ENCODE results near the gene MOB1A. TPM values are rescaled to one million over a fixed set of nuclear protein-coding genes. Genes with fewer than 3 reads are reported as not detected.
"Not testable (repeated sequence)": the region's sequence is repeated elsewhere in the genome, so short reads cannot be mapped to it uniquely, and the experiment has no call there.

The MOB1A gene
- polyA plus RNA-seq (ENCODE audit: insufficient read length in 12 of 12), result 10 to 100 TPM in 11 of 12 donors, not detected in 1; 41.6 to 81.4 (median 57.0) TPM
- long read RNA-seq, donor 1, full-length matches to known transcripts, result 16 of 26 reads
- long read RNA-seq, donor 1, partial matches to known transcripts, result 10 of 26 reads
- long read RNA-seq, donor 1, other reads (novel, unspliced or antisense), result 0 of 26 reads
- long read RNA-seq, donor 2, full-length matches to known transcripts, result 19 of 19 reads
- long read RNA-seq, donor 2, partial matches to known transcripts, result 0 of 19 reads
- long read RNA-seq, donor 2, other reads (novel, unspliced or antisense), result 0 of 19 reads
- long read RNA-seq, donor 3, full-length matches to known transcripts, result 6 of 6 reads
- long read RNA-seq, donor 3, partial matches to known transcripts, result 0 of 6 reads
- long read RNA-seq, donor 3, other reads (novel, unspliced or antisense), result 0 of 6 reads
- long read RNA-seq, donor 4, full-length matches to known transcripts, result 5 of 5 reads
- long read RNA-seq, donor 4, partial matches to known transcripts, result 0 of 5 reads
- long read RNA-seq, donor 4, other reads (novel, unspliced or antisense), result 0 of 5 reads
- long read RNA-seq, donor 5, full-length matches to known transcripts, result 34 of 34 reads
- long read RNA-seq, donor 5, partial matches to known transcripts, result 0 of 34 reads
- long read RNA-seq, donor 5, other reads (novel, unspliced or antisense), result 0 of 34 reads
- long read RNA-seq, donor 6, full-length matches to known transcripts, result 9 of 9 reads
- long read RNA-seq, donor 6, partial matches to known transcripts, result 0 of 9 reads
- long read RNA-seq, donor 6, other reads (novel, unspliced or antisense), result 0 of 9 reads
- long read RNA-seq, donor 7, full-length matches to known transcripts, result 7 of 7 reads
- long read RNA-seq, donor 7, partial matches to known transcripts, result 0 of 7 reads
- long read RNA-seq, donor 7, other reads (novel, unspliced or antisense), result 0 of 7 reads
- long read RNA-seq, donor 8, full-length matches to known transcripts, result 20 of 20 reads
- long read RNA-seq, donor 8, partial matches to known transcripts, result 0 of 20 reads
- long read RNA-seq, donor 8, other reads (novel, unspliced or antisense), result 0 of 20 reads
- long read RNA-seq, donor 9, full-length matches to known transcripts, result 10 of 10 reads
- long read RNA-seq, donor 9, partial matches to known transcripts, result 0 of 10 reads
- long read RNA-seq, donor 9, other reads (novel, unspliced or antisense), result 0 of 10 reads
- long read RNA-seq, donor 10, full-length matches to known transcripts, result 10 of 10 reads
- long read RNA-seq, donor 10, partial matches to known transcripts, result 0 of 10 reads
- long read RNA-seq, donor 10, other reads (novel, unspliced or antisense), result 0 of 10 reads
- long read RNA-seq, donor 11, full-length matches to known transcripts, result 19 of 19 reads
- long read RNA-seq, donor 11, partial matches to known transcripts, result 0 of 19 reads
- long read RNA-seq, donor 11, other reads (novel, unspliced or antisense), result 0 of 19 reads

DNA sequence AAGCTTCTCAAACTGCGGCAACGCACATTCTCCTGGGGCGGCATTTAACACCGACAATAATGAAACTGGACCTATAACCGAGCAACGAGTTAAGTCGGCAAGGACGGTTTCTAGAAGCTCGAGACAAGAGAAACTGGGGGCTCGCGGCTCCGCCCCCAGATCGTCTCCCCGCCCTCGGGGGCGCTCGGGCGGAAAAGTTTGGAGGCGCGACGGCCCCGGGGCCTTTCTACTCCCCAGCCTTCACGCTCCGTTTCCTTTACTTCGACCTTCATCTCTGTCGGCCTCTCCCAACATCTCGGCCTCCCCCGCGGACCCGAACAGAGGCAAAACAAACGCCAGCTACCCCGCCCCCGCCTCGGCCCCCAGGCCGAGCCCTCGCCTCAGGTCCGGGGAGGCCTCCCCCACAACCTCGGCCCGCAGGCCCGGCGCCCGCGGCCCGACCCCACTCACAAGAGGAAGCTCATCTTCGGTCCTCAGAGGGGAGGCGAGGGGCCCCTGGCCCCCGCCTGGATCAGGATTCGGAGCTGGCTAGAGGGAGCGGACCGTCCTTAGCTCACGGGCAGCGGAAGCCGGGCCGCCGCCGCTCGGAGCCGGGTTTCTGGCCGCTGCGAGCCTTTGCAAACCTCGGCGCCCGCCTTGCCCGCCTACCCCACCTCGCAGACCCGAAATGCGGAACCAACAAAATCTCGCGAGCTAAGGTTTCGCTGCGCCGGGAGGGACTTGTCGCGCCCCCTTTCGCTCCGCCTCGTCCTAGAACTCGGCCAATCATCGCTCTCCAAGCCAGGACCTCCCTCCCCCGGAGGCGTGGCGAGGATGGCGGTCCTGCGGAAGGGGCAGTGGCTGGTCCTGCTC lies at the start of gene MOB1A:
MOB1A (minus strand) TSS at position 669 of the 852 bp plus-strand sequence; CDS start at position 464, 205 bp downstream.
- peak; percentile 99 for DNase-seq

DNA sequence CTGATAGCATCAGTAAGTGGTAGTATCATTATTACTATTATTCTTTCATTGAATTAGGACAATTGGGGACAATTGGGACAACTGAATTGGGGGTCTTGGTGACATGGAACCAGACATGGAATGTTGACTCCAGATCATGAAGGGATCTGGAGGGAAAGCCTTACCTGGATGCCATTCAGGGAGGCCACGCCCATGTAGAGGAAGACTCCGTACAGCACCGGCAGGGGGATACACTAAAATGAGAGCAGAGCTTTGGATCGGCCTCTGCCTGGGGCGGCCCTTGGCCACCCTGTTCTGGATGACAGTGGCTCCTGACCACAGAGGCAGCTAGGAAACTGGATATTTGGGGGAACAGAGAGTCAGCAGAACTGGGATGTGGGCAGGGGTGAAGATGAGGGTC lies 49.0 kb upstream of the MOB1A start:
- no peak for DNase-seq

DNA sequence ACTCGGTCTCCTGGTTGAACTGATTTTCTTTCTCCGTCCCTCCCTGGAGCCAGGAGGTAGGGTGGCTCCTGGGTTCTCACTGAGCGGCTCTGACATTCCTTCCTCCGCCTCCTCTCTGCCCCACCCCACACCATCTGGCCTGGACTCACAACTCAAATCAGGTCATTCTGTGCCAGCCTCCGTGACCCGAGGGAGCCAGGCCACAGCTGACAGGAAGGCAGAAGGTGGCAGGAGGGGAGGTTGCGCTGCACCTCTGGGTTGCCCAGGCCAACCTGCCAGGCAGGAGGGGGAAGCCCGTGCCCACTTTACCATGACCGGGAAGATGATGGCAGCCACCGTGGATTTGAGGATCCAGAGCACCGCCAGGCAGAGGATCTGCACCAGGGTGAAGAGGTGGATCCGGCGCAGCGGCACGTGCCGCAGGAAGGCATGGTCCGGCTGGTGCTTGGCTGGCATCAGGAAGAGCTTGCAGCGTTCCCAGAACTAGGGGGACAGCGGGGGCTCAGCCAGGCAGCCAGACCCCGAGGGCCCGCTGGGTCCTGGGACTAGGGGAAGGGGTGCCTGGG lies 48.1 kb upstream of the MOB1A start:
- no peak for DNase-seq

DNA sequence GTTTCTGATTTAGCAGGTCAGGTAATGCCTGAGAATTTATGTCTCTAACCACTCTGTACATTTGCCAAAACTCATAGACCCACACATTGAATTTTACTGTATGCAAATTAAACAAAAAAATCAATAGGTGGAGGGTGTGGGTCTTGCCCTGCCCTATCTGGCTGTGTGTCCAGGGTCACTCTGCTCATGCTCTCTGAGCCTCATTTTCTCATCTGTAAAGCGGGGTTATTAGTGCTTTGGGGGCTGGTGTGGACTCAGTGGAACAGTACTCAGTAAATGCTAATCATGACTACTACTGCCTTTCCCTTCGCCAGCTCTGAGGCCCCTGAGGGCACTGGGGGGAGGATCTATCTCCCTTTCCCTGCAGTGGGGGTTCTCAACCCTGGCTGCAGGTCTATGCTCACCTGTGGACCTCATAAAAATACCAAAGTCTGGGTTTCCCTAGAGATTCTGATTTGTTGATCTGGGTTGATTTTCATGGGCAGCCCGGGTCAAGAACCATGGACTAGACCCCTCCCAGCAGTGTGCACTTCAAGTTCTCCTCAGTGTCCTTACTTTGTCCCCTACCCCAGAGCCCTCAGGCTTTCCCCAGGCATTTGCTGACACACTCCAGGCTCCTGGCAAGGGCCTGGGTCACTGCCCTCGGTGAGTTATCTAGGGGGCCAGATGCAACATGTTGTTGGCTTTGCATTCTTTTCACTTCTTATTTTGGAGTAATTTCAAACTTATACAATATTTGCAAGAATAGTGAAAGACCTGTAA lies 47.2 kb upstream of the MOB1A start:
- no peak for DNase-seq

DNA sequence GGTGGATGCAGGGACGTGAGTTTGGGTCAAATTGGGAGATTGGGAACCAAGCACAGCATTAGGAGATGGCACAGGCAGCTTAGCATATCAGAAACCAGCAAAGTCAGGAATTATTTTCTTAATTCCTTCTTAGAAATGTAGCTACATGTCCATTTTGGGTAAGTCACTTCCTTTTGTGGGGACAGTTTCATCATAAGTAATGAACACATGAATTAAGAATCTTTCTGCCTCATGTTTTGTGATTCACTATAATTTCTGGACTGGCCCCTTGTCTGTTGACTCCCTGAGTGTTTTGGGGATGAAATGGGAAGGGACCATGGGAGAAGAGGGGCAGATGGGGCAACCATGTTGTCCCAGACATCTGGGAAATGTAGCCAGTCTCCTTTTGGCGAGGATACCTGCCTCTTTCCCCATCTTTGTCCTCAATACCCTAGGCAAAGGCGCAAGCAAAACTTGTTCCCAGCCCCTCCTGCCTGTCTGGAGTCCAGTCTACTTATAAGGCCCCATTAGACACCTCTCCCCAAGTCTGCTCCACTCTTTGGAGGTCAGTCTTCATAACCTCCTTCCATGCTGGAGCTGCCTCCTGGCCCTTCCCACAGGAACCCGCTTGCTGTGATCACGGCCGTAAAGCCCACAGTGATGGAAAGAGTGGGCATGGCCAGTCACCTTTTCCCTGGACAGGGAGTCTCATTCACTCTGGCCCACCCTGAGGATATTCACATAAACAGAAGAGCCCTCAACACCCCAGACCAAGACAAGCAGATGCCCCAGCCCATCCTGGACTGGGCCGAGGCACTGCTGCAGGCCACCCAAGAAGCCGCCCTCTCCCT lies 45.5 kb upstream of the MOB1A start:
- DNase-seq, result no peak

DNA sequence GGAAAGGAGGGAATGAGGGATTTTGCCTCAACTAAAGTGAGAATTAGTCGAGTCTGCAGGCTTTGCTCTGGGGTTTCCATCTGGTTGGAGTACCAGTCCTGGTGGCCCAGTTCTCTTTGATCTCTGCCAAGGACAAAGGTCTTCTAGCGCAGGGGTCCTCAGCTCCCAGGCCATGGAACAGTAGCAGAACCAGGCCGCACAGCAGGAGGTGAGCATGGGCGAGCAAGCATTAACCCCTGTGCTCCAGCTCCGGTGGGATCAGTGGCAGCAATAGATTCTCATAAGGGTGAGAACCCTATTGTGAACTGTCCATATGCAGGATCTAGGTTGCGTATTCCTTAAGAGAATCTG lies 43.6 kb upstream of the MOB1A start:
- DNase-seq, result no peak

DNA sequence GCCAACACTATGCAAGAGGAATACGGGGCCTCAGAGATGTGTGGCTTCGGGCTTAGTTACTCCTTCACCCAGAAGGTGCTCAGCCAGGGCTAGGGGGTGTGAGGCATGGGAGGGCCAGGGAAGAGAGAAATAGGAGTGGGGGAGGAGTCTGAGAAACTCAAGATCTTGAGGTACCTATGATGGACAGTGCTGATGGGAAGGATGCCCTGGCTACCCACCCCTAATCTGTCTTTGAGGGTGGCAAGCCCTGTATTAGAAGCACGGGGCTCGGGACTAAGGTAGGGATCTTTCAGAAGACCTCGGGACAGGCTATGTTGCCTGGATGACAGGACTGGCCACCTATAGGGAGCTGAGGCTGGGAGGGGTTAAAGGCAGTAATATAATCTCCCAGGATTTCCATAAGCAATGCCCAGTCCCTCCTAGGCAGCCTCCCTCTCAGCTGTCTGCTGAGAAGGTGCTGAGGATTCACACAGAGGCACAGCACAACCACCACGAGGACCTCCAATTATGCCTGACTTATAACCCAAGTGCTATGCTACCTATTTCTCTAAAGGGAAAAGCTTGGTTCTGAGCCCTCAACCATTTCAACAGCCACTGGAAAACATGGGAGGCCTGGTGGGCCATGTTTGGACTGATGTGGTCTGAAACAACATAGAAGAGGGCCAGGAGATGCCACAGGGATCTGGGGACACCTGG lies 43.1 kb upstream of the MOB1A start:
- DNase-seq, result no peak

DNA sequence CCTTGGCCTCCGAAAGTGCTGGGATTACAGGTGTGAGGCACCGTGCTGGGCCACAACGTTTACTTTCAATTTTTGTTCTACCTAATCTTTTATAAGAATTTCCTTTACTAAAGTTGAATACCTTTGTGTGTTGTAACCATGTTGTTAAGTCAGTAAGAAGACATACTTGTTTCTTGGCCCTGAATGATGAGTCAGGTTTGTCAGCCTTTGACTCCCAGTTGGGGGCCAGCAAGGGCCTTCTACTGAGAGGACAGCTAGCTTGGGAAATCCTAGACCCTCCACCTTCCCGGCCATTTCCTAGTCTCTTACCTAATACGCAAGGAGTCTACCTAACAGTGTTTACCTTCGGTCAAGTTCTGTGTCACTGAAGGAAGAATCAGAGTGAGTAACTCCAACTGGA lies 42.4 kb upstream of the MOB1A start:
- DNase-seq, result no peak

DNA sequence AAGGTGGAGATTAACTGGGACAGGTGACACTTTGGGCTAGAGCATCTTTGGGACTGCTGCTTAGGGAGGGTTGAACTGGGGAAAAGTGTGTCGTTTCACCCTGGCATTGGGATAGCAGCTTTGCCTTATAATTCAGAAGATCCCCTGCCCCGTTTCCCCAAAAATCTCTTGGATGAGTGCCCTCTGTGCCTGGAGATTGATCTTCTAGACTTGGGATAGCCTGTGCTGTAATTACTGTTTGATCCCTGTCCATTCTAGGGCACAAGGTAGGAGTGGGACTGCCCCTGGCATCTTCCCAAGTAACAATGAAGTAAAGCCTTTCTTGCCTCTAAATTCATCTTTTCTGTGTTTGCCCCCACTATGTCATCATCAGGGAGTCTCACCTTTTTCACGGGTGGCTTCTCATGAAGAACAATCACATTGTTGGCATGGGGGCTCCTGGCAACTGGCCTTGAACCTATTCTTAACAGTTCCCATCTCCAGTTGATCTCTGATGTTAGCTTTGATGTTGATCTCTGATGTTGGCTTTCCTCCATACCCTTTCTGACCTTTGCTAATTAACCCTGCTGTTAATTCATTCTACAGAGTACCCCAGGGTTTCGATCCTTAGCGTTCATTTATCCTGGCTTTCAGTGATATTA lies 41.3 kb upstream of the MOB1A start:
- DNase-seq, result no peak

DNA sequence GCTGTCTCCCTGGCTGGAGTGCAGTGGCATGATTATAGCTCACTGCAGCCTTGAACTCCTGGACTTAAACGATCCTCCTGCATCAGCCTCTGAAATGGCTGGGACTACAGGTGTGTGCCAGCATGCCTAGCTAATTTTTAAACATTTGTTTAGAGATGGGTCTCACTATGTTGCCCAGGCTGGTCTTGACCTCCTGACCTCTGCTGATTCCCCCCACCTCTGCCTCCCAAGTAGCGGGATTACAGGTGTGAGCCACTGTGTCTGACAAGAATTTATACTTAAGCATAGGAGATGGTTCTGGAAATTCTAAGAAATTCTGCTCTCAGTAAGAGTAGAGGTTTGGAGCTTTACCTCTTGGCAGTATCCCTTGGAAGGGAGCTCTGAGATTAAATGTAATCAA lies 38.0 kb upstream of the MOB1A start:
- no peak for DNase-seq

DNA sequence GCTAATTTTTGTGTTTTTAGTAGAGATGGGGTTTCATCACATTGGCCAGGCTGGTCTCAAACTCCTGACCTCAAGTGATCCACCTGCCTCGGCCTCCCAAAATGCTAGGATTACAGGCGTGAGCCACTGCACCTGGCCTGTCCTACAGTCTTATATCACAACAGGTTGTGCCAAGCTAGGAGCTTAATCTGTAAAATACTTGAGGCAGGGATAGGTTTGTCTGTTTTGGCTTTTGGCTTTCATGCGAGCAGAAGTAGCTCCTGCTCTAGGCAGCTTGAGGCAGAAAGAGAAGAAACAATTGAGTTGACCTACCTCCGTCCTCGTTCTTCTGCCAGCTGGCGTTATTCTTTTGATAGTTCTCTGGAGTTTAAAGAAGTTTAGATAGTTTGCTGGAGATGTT lies 37.1 kb upstream of the MOB1A start:
- not testable (repeated sequence) for DNase-seq

DNA sequence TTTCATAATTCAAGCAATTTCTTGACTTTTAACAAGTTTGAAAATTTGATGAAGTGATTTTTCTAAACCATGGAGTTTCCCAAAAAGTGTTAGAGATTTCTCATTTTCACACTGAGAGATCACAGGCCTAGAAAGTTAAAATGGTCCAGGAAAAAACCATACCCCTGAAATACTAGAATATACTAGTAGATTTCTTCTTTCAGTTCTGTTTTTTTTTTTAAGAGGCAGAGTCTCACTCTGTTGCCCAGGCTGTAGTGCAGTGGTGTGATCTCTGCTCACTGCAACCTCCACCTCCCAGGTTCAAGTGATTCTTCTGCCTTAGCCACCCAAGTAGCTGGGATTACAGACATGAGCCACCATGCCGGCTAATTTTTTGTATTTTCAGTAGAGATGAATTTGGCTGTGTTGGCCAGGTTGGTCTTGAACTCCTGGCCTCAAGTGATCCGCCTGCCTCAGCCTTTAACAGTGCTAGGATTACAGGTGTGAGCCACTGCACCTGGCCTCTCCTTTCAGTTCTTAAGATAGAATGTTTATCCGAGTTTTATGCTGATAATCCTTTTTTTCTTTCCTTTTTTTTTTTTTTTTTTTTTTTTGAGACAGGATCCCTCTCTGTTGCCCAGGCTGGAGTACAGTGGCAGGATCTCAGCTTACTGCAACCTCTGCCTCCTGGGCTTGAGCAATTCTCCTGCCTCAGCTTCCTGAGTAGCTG lies 34.2 kb upstream of the MOB1A start:
- DNase-seq, result no peak

DNA sequence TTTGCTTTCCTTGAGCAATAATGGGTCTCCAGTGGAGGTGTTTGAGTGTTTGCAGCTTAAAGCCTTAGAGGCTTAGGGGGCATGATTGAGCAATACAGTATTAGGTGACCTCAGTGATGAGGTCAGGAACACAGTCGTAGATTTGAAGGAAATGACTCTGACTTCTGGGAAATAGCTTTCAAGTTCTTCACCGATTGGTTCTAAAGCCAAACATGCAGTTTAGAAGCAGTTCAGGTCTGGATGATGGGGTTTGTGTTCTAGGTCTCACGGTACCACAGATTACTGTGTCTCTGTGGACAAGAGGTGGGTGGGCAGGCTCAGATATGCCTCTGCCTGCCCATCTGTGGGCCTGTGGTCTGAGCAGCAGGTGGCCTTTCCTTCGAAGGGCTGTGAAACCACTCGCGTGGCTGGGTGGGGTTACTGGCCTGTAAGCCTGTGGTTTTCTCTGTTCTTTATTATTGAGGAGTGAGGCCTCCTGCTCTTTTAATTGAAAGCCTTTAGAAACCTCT lies 27.6 kb upstream of the MOB1A start:
- no peak for DNase-seq

DNA sequence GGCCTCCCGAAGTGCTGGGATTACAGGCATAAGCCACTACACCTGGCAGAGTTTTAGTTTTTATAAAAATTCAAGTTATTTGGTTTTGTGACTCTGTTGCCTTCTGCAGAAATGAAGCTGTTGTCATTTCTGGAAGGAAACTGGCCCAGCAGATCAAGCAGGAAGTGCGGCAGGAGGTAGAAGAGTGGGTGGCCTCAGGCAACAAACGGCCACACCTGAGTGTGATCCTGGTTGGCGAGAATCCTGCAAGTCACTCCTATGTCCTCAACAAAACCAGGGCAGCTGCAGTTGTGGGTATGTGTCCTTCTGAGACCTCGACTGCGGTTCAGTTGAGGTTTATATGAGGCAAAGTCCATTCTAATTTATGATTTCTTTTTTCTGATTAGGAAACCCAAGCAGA lies 26.9 kb upstream of the MOB1A start:
- no peak for DNase-seq

DNA sequence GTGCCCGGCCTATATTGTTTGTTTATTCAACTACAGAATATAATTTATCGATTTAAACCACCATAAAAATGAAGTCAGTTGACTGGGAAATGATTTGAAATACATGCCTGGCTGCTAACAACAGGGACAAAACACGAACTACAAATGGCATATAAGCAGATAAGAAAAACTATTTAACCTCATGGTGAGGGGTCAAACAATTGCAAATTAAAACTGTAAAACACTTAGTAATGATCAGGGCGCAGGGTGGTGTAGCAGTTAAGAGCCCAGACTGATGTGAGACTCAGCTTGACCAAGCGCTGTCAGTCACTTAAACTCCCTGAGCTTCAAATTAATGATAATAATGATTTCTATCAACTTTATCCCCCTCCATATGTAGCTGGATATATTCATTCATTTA lies 26.4 kb upstream of the MOB1A start:
- no peak for DNase-seq

DNA sequence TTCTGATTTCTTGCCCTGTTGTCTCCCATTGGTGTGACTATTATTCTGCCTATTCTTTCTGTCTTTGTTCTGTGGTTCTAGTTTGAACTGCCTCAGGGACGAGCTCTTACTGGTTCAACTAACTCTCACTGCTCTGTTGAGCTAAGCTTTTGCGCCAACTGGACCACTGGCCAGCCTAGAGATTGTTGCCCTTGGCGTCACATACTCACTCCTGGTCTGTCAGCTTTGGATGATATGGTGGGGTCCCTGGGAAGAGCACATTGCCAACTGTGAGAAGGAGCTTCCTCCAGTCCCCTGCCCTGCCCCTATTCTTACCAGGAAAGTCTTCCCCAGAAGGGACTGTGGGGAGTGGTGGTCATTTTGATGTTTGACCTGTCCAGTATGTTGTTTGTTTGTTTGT lies 25.8 kb upstream of the MOB1A start:
- DNase-seq, result no peak

DNA sequence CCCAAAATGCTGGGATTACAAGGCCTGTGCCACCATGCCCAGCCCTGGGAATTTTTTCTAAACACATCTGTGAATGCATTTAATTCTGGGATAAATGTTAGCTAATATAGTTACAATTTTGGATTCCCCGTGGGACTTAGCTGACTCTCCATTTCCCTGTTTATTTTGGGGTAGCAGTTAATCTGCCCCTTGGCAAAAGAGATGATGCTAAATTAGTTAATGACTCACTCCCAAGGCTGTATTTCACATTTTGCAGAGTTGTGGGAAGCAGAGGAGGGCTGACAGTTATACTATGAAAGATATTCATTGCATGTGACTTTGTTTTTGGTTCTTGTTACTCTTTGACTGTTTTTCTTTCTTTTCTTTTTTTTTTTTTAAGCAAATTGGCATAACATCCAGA lies 22.9 kb upstream of the MOB1A start:
- no peak for DNase-seq

All from muscle of arm (tissue), 14 donors.